Adrenal gland (tissue), 5 donors: ENCODE results near the gene OR2AT4.

Experiments
- POLR2A ChIP-seq, 2 donors: fragments of 450-650 bp; IDR thresholded peaks; one replicate each; pipeline ENCODE4 v1.6.1; 2017; ENCODE audit warnings: antibody characterized with exemption in 2 of 2, mild to moderate bottlenecking in 2 of 2, moderate library complexity in 1 of 2
- TF ChIP-seq, protein P1 (sequence below), 6 experiments: fragments of 450-650 bp in 4 of 6; fragments of 200-600 bp in 2 of 6; sonication (generic) in 1 of 6; IDR thresholded peaks; 1 replicate in 5 of 6; 2 replicates in 1 of 6; pipeline versions ENCODE4 v1.5.1 to v1.8.0; 2016 to 2021; ENCODE audit warnings: antibody characterized with exemption in 6 of 6, mild to moderate bottlenecking in 2 of 6, moderate library complexity in 1 of 6
- donor health status: DM: no; HTN: no; CAD: no.

DNA sequence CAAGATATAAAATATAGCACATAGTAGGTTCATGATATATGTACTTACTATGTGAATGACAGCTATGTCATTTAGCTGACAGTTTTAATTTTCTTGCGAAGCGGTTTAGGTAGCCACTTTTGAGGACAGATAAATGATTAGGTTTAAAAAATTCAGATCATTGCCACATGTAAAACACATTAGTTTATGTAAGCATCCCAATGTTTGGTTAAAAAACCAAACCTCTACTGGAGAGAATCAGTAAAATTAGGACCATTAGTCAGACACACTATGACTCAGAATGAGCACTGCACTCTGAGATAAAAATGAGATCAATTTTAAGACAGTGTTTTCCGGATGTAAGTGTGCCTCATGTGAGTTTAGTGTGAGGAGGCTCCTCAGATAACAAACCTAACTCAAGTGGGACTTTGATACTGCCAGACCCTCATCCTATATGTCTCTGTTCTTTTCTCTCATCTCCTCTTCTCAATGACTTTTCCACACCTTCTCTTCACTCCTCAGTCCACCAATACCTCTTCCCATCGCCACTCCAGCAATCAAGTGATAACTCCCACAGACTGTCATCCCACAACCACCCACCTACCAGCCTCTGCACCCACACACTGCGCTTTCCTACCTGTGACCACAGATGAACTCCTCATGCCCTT is 6.8 kb upstream of the OR2AT4 start:
- TF ChIP-seq POLR2A (IDR thresholded peaks at IDR 0.05): no peak
- TF ChIP-seq, protein P1, sequence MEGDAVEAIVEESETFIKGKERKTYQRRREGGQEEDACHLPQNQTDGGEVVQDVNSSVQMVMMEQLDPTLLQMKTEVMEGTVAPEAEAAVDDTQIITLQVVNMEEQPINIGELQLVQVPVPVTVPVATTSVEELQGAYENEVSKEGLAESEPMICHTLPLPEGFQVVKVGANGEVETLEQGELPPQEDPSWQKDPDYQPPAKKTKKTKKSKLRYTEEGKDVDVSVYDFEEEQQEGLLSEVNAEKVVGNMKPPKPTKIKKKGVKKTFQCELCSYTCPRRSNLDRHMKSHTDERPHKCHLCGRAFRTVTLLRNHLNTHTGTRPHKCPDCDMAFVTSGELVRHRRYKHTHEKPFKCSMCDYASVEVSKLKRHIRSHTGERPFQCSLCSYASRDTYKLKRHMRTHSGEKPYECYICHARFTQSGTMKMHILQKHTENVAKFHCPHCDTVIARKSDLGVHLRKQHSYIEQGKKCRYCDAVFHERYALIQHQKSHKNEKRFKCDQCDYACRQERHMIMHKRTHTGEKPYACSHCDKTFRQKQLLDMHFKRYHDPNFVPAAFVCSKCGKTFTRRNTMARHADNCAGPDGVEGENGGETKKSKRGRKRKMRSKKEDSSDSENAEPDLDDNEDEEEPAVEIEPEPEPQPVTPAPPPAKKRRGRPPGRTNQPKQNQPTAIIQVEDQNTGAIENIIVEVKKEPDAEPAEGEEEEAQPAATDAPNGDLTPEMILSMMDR (IDR thresholded peaks at IDR 0.05): no peak
